Activated T-cell treated with anti-CD3 and anti-CD28 coated beads, Interleukin-2, amount 50 U/mL, for 24 hours (primary cell): ENCODE data around the gene SCFD2.
"Not testable (repeated sequence)": the region's sequence is repeated elsewhere in the genome, so short reads cannot be mapped to it uniquely, and the experiment has no call there.

Experiments
- DNase-seq: peaks from one replicate; pipeline ENCODE4 v3.0.0-alpha.2; 2020
- H3K27ac Mint-ChIP-seq: 2 replicates; pipeline ENCODE4 v1.8.0; 2020; ENCODE audit warnings: mild to moderate bottlenecking, mixed read lengths
- H3K27me3 Mint-ChIP-seq: 2 replicates; pipeline ENCODE4 v1.8.0; 2020; ENCODE audit warnings: mixed read lengths
- H3K36me3 Mint-ChIP-seq: 2 replicates; pipeline ENCODE4 v1.8.0; 2020; ENCODE audit warnings: low read depth, mixed read lengths
- H3K4me1 Mint-ChIP-seq: 2 replicates; pipeline ENCODE4 v1.8.0; 2020; ENCODE audit warnings: low read depth, mixed read lengths
- H3K4me3 Mint-ChIP-seq: 2 replicates; pipeline ENCODE4 v1.8.0; 2020; ENCODE audit warnings: mild to moderate bottlenecking, moderate library complexity, mixed read lengths
- H3K9me3 Mint-ChIP-seq: 2 replicates; pipeline ENCODE4 v1.8.0; 2020; ENCODE audit warnings: mixed read lengths

The SCFD2 gene

GRCh38 chr4:53171797-53172196 is 194.1 kb downstream of the SCFD2 start:
- Mint-ChIP-seq H3K4me3 (no peak overlapping the region), H3K36me3 (peaks cover 49% of the 10 kb centered on the region), H3K4me1 (peaks cover 16% of the 10 kb centered on the region), H3K27me3 (no peaks in the 10 kb centered on the region), H3K27ac (no peak overlapping the region), H3K9me3 (peaks cover 19% of the 10 kb centered on the region)
- no peak for DNase-seq

GRCh38 chr4:53169695-53170617 is 195.9 kb downstream of the SCFD2 start:
- no peak overlapping the region for H3K27ac Mint-ChIP-seq
- peaks cover 8% of the 10 kb centered on the region for H3K4me1 Mint-ChIP-seq
- peaks cover 52% of the 10 kb centered on the region for H3K36me3 Mint-ChIP-seq
- H3K9me3 Mint-ChIP-seq: peaks cover 24% of the 10 kb centered on the region
- H3K27me3 Mint-ChIP-seq: no peaks in the 10 kb centered on the region
- DNase-seq: no peak
- H3K4me3 Mint-ChIP-seq: no peak overlapping the region

DNA sequence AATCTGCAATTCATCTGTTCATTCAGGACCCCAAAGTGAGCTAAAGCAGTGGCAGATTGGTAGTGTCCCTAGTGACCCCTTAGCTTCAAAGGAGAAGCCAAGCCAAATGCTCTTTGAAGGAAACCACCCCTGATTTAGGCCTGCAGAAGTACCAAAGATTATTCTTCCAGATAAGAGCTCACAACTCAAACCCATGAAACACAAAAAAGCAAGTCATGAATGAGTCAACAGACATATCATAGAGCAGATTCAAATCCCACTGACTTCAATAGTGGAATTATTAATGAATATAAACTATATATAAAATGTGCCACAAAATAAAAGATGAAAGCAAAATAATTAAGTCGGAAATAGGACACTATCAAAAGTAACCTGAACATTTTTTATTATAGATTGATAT is 197.6 kb downstream of the SCFD2 start:
- H3K27me3 Mint-ChIP-seq: no peaks in the 10 kb centered on the region
- H3K27ac Mint-ChIP-seq: no peak overlapping the region
- DNase-seq: no peak
- peaks cover 50% of the 10 kb centered on the region for H3K36me3 Mint-ChIP-seq
- H3K9me3 Mint-ChIP-seq: peaks cover 15% of the 10 kb centered on the region
- no peak overlapping the region for H3K4me3 Mint-ChIP-seq
- no peaks in the 10 kb centered on the region for H3K4me1 Mint-ChIP-seq

DNA sequence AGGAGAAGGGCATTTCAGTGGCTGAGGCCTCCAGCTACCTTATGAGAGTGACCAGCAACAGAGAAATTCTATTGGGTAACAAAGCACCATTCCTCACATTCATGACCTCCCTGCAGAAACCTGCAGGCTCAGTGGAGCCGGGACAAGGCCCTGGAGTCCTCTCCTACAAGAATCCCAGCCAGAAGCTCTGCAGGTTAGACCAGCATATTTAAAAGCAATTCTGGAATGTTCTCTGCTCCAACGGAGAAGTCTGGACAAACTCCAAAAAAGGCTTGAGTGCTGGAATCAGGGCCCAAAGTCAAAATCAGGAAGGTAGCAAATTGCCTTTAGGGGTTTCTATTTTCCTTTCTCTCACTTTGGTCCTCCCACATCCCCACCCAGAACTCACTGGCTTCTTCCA is 202.9 kb downstream of the SCFD2 start:
- no peaks in the 10 kb centered on the region for H3K27me3 Mint-ChIP-seq
- DNase-seq: no peak
- H3K36me3 Mint-ChIP-seq: peaks cover 50% of the 10 kb centered on the region
- H3K4me3 Mint-ChIP-seq: no peak overlapping the region
- peaks cover 5% of the 10 kb centered on the region for H3K9me3 Mint-ChIP-seq
- H3K27ac Mint-ChIP-seq: no peak overlapping the region
- no peaks in the 10 kb centered on the region for H3K4me1 Mint-ChIP-seq

DNA sequence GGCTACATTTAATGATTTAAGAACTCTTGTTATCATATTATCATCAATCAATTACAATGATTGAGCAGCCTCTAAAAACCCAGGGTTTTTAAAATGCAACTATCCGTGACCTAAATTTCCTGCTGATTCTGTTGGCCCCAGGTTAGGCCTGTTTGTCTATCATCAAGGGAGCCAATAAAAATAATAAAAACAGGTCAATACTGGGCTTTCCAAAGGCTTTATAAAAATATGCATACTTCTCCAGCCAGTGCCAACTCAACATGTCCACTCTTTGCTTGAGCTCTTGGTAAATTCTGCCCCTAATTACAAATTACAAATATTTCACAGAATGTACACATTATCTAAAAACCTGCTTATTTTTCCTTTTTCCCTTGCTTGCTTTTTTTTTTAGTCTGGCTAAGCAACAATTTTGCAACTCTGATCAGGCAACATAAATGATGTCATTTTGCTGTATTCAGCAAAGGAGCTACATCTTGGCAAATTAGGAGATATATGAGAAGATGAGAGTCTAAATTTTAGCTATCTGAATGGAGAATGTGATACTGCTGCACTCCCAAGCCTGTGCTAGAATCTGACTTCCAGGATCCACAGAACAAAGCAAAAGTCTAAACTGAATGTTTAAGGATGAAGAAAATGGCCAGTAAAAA is 204.0 kb downstream of the SCFD2 start:
- Mint-ChIP-seq H3K4me1 (no peaks in the 10 kb centered on the region), H3K4me3 (no peak overlapping the region), H3K9me3 (peaks cover 5% of the 10 kb centered on the region), H3K27ac (no peak overlapping the region), H3K27me3 (no peaks in the 10 kb centered on the region), H3K36me3 (peaks cover 56% of the 10 kb centered on the region)
- DNase-seq: no peak

GRCh38 chr4:53161051-53161786 is 204.6 kb downstream of the SCFD2 start:
- H3K27ac Mint-ChIP-seq: no peak overlapping the region
- H3K36me3 Mint-ChIP-seq: peaks cover 55% of the 10 kb centered on the region
- no peaks in the 10 kb centered on the region for H3K27me3 Mint-ChIP-seq
- no peaks in the 10 kb centered on the region for H3K4me1 Mint-ChIP-seq
- DNase-seq: no peak
- peaks cover under 1% of the 10 kb centered on the region for H3K9me3 Mint-ChIP-seq
- H3K4me3 Mint-ChIP-seq: no peak overlapping the region

DNA sequence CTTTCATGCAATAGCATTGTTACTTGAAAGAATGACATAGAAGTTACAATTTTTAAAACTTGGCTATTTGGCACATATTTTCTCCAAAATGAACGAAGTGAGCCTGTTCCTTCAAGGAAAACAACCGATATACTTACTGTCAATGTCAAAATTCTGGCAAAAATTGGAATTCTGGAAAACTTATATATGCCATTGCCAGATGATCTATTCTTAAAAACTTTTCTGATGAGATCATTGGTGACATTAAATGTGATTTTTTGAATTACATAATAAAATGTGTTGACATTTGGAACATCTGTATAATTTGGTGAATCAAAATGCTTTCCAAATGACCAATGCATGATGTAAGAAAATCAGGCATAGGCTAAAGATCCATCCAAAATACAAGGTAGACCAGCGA is 209.0 kb downstream of the SCFD2 start:
- Mint-ChIP-seq H3K36me3 (peaks cover 75% of the 10 kb centered on the region), H3K9me3 (peaks cover 3% of the 10 kb centered on the region)

DNA sequence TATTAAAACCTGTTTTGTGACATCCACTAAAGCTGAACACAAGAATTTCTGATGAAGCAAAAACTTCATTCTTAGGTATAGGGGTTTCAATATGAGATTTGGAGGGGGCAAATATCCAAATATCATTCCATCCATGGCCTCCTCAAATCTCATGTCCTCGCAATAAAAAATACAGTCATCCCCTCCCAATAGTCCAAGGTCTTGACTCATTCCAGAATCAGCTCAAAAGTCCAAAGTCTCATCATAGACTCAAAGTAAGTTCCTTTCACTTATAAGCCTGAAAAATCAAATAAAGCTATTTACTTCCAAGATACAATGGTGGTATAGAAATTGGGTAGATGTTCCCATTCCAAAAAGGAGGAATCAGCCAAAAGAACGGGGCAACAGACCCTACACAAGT is 213.4 kb downstream of the SCFD2 start:
- H3K27me3 Mint-ChIP-seq: no peaks in the 10 kb centered on the region
- H3K36me3 Mint-ChIP-seq: peaks cover 63% of the 10 kb centered on the region
- no peak for DNase-seq
- H3K27ac Mint-ChIP-seq: no peak overlapping the region
- H3K9me3 Mint-ChIP-seq: peaks cover 3% of the 10 kb centered on the region
- peaks cover 2% of the 10 kb centered on the region for H3K4me1 Mint-ChIP-seq
- no peak overlapping the region for H3K4me3 Mint-ChIP-seq

More for the DNA sequence above, 209.0 kb downstream of the SCFD2 start:
- no peaks in the 10 kb centered on the region for H3K27me3 Mint-ChIP-seq
- H3K4me1 Mint-ChIP-seq: no peaks in the 10 kb centered on the region
- no peak for DNase-seq
- H3K27ac Mint-ChIP-seq: no peak overlapping the region
- no peak overlapping the region for H3K4me3 Mint-ChIP-seq

GRCh38 chr4:53151489-53151788 is 214.4 kb downstream of the SCFD2 start:
- H3K27me3 Mint-ChIP-seq: no peaks in the 10 kb centered on the region
- no peak for DNase-seq
- no peak overlapping the region for H3K27ac Mint-ChIP-seq
- peaks cover 3% of the 10 kb centered on the region for H3K9me3 Mint-ChIP-seq
- peaks cover 57% of the 10 kb centered on the region for H3K36me3 Mint-ChIP-seq
- no peak overlapping the region for H3K4me3 Mint-ChIP-seq
- peaks cover 2% of the 10 kb centered on the region for H3K4me1 Mint-ChIP-seq

GRCh38 chr4:53150631-53151488 is 215.0 kb downstream of the SCFD2 start:
- peaks cover 56% of the 10 kb centered on the region for H3K36me3 Mint-ChIP-seq
- no peak for DNase-seq
- no peak overlapping the region for H3K4me3 Mint-ChIP-seq
- peaks cover 2% of the 10 kb centered on the region for H3K4me1 Mint-ChIP-seq
- no peaks in the 10 kb centered on the region for H3K27me3 Mint-ChIP-seq
- H3K27ac Mint-ChIP-seq: no peak overlapping the region
- peaks cover 3% of the 10 kb centered on the region for H3K9me3 Mint-ChIP-seq

GRCh38 chr4:53147711-53148110 is 218.2 kb downstream of the SCFD2 start:
- Mint-ChIP-seq H3K4me1 (peaks cover 6% of the 10 kb centered on the region), H3K36me3 (peaks cover 49% of the 10 kb centered on the region), H3K9me3 (no peaks in the 10 kb centered on the region), H3K27me3 (no peaks in the 10 kb centered on the region), H3K4me3 (no peak overlapping the region), H3K27ac (no peak overlapping the region)
- DNase-seq: no peak

GRCh38 chr4:53147197-53147596 is 218.7 kb downstream of the SCFD2 start:
- H3K9me3 Mint-ChIP-seq: no peaks in the 10 kb centered on the region
- no peaks in the 10 kb centered on the region for H3K27me3 Mint-ChIP-seq
- no peak overlapping the region for H3K4me3 Mint-ChIP-seq
- no peak overlapping the region for H3K27ac Mint-ChIP-seq
- peaks cover 6% of the 10 kb centered on the region for H3K4me1 Mint-ChIP-seq
- peaks cover 50% of the 10 kb centered on the region for H3K36me3 Mint-ChIP-seq
- no peak for DNase-seq

GRCh38 chr4:53141308-53141707 is 224.6 kb downstream of the SCFD2 start:
- H3K27ac Mint-ChIP-seq: no peak overlapping the region
- H3K4me3 Mint-ChIP-seq: no peak overlapping the region
- H3K9me3 Mint-ChIP-seq: peaks cover 3% of the 10 kb centered on the region
- H3K36me3 Mint-ChIP-seq: peaks cover 75% of the 10 kb centered on the region
- H3K4me1 Mint-ChIP-seq: peaks cover 33% of the 10 kb centered on the region
- no peak for DNase-seq
- H3K27me3 Mint-ChIP-seq: no peaks in the 10 kb centered on the region

GRCh38 chr4:53139256-53139655 is 226.6 kb downstream of the SCFD2 start:
- H3K4me3 Mint-ChIP-seq, H3K9me3 Mint-ChIP-seq, DNase-seq, H3K27ac Mint-ChIP-seq, H3K27me3 Mint-ChIP-seq: not testable (repeated sequence)
- H3K36me3 Mint-ChIP-seq: peaks cover 65% of the 10 kb centered on the region
- H3K4me1 Mint-ChIP-seq: peaks cover 33% of the 10 kb centered on the region
